Right lobe of liver (tissue), 4 donors: ENCODE measurements around the gene POLR1C.

Source experiments
- POLR2A ChIP-seq: fragments of 450-650 bp; IDR thresholded peaks from one replicate; pipeline ENCODE4 v1.6.1; 2017; ENCODE audit warnings: antibody characterized with exemption, mild to moderate bottlenecking
- TF ChIP-seq, protein P1 (sequence below), 4 donors: fragments of 200-600 bp in 3 of 4; fragments of 450-650 bp in 1 of 4; IDR thresholded peaks; one replicate each; pipeline versions ENCODE4 v1.5.1 to v1.8.0; 2016 to 2022; ENCODE audit warnings: antibody characterized with exemption in 4 of 4, mild to moderate bottlenecking in 2 of 4
- donor health status: DM: no; HTN: no; CAD: no.
- donor health status: DM: no; HTN: no; CAD: no.
- donor health status: DM: no; HTN: yes; CAD: no.

DNA sequence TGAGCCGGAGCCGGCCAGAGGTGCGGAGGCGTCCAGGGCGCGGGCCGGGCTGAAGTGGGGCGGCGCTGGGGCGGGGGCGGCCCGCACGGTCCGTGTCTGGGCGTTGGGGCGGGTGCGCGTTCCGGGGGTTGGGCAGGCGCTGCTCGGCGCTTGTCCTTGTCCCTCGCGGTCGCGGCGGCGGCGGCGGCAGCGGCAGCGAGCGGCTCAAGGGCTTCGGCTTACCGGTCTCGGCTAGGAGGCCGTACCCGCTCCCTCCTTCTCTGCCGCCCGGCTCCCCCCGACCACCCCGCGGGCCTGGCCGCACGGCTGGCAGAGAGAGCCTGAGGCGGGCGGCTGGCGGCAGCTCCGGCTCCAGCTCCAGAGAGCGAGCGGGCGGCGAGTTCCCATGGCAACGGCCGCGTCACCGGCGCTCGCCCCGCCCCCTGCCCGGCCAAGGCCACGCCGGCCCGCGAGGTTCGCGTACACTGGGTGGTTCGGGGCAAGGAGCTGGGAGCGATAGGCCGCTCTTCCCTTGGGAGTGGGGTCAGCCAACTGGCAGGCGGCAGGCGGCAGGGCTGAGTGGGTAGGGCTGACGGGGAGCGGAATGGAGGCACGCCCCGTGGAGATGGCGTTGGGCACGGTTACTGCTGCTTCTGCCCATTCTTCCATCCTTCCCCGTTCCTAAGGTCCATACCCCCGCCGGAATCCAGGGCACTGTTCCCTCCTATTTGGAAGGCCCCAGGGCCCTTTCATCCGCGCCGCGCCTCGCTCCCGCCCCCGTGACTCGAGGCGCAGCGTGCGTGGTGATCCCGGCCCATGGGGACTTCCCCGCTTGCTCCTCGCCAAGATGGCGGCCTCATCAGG is 6.7 kb upstream of the POLR1C start, which contains the start of gene LRRC73:
- TF ChIP-seq, protein P1, sequence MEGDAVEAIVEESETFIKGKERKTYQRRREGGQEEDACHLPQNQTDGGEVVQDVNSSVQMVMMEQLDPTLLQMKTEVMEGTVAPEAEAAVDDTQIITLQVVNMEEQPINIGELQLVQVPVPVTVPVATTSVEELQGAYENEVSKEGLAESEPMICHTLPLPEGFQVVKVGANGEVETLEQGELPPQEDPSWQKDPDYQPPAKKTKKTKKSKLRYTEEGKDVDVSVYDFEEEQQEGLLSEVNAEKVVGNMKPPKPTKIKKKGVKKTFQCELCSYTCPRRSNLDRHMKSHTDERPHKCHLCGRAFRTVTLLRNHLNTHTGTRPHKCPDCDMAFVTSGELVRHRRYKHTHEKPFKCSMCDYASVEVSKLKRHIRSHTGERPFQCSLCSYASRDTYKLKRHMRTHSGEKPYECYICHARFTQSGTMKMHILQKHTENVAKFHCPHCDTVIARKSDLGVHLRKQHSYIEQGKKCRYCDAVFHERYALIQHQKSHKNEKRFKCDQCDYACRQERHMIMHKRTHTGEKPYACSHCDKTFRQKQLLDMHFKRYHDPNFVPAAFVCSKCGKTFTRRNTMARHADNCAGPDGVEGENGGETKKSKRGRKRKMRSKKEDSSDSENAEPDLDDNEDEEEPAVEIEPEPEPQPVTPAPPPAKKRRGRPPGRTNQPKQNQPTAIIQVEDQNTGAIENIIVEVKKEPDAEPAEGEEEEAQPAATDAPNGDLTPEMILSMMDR (IDR thresholded peaks at IDR 0.05) = no peak
- no peak for TF ChIP-seq POLR2A
